Kidney (tissue), 14 donors: ENCODE results near the gene POLL. TPM values are rescaled to one million over a fixed set of nuclear protein-coding genes. Genes with fewer than 3 reads are reported as not detected.

Source experiments
- DNase-seq, 5 donors: peaks; one replicate each; pipeline ENCODE4 v3.0.0-alpha.2; 2013 to 2020
- FAIRE-seq: peaks from 2 replicates; lab custom pipeline; 2012; peaks lifted over from hg19 to GRCh38; lab: Jason Lieb, UNC
- H3K27ac ChIP-seq, 2 donors: one replicate each; pipeline ENCODE4 v1.7.0; 2013; ENCODE audit warnings: low read depth in 2 of 2, low read length in 2 of 2, inconsistent platforms in 1 of 2
- H3K27me3 ChIP-seq: one replicate; pipeline ENCODE4 v1.7.1; 2013; ENCODE audit warnings: low read length, inconsistent platforms; ENCODE audit not compliant: control insufficient read depth, insufficient read depth
- H3K36me3 ChIP-seq, 3 donors: one replicate each; pipeline versions ENCODE4 v1.7.0 to v1.7.1; 2013; ENCODE audit warnings: low read length in 3 of 3, control low read depth in 1 of 3, inconsistent platforms in 1 of 3; ENCODE audit not compliant: insufficient read depth in 3 of 3, control insufficient read depth in 2 of 3
- H3K4me1 ChIP-seq, 3 donors: one replicate each; pipeline versions ENCODE4 v1.7.0 to v1.7.1; 2013; ENCODE audit warnings: low read length in 3 of 3, inconsistent platforms in 1 of 3, low read depth in 1 of 3; ENCODE audit not compliant: control insufficient read depth in 2 of 3, insufficient read depth in 2 of 3
- H3K4me3 ChIP-seq, 3 donors: one replicate each; pipeline versions ENCODE4 v1.7.0 to v1.8.1; 2013; ENCODE audit warnings: low read length in 3 of 3, control low read depth in 1 of 3, inconsistent platforms in 1 of 3
- H3K9ac ChIP-seq, 3 donors: one replicate each; pipeline versions ENCODE4 v1.7.0 to v1.7.1; 2013; ENCODE audit warnings: low read length in 3 of 3, control low read depth in 1 of 3, inconsistent platforms in 1 of 3
- H3K9me3 ChIP-seq, 3 donors: one replicate each; pipeline versions ENCODE4 v1.7.0 to v1.7.1; 2013; ENCODE audit warnings: low read length in 3 of 3, control low read depth in 1 of 3, inconsistent platforms in 1 of 3; ENCODE audit not compliant: control insufficient read depth in 2 of 3, insufficient read depth in 1 of 3
- CTCF ChIP-seq: IDR thresholded peaks from 3 replicates; pipeline ENCODE4 v1.5.1; 2012; ENCODE audit warnings: mild to moderate bottlenecking, moderate library complexity, borderline replicate concordance; ENCODE audit not compliant: insufficient read depth; ENCODE audit errors: extremely low read depth
- intact Hi-C: fragments of 100-400 bp; cut with DNase I; formaldehyde crosslinking; loops from one replicate; pipeline ENCODE4 v1.11.1; 2022
- polyA plus RNA-seq: library from polyadenylated mRNA; stranded (reverse); fragments of 350-450 nt; fragmentation: Illumina TruSeq; extraction: RNeasy Lipid Tissue Mini Kit (QIAGEN cat#74804); gene quantifications from one replicate; pipeline ENCODE4 v1.2.3, GENCODE V29; 2014; ENCODE audit warnings: low read depth, low replicate concordance; ENCODE audit not compliant: insufficient read depth
- total RNA-seq: library from RNA; stranded (reverse); fragmentation: NEBNext Ultra II Directional; extraction: Animal tissue kit (Norgen Biotek cat#: 25700); gene quantifications from one replicate; pipeline ENCODE4 v1.2.1, GENCODE V29; 2021
- donor health status: control.
- donor health status: control.
- donor health status: control.
- donor health status: control.
- donor health status: control.
- donor health status: DM: yes; HTN: yes; CAD: no.
- donor health status: Normal renal cell carcinoma (clear cell type).

POLL gene
- total and polyA plus RNA-seq, 2 donors from 2014 or later: 27.5 to 35.2 TPM

GRCh38 chr10:101577121-101577871 is 10.8 kb downstream of the POLL start:
- no peak for TF ChIP-seq CTCF
- intact Hi-C loops: no loop called here
- H3K4me1 ChIP-seq: no peaks in the 10 kb centered on the region
- no peak overlapping the region for H3K9ac ChIP-seq
- FAIRE-seq (no peak), DNase-seq (peak in 1 of 5 donors; percentile 45)
- no peak overlapping the region for H3K4me3 ChIP-seq
- no peak overlapping the region for H3K27ac ChIP-seq
- H3K9me3 ChIP-seq: peaks cover 0 to 10% (median 5%) of the 10 kb centered on the region in 3 donors
- H3K27me3 ChIP-seq: no peaks in the 10 kb centered on the region
- H3K36me3 ChIP-seq: peaks cover 0 to 10% (median 0%) of the 10 kb centered on the region in 3 donors

GRCh38 chr10:101576211-101576863 is 11.7 kb downstream of the POLL start:
- H3K27me3 ChIP-seq: no peaks in the 10 kb centered on the region
- H3K27ac ChIP-seq: no peak overlapping the region
- no peaks in the 10 kb centered on the region for H3K4me1 ChIP-seq
- intact Hi-C loops: no loop called here
- H3K9ac ChIP-seq: no peak overlapping the region
- peaks cover 0 to 9% (median 0%) of the 10 kb centered on the region in 3 donors for H3K36me3 ChIP-seq
- H3K9me3 ChIP-seq: peaks cover 0 to 10% (median 5%) of the 10 kb centered on the region in 3 donors
- no peak for TF ChIP-seq CTCF
- FAIRE-seq: no peak
- no peak overlapping the region for H3K4me3 ChIP-seq
- no peak for DNase-seq

GRCh38 chr10:101575580-101576210 is 12.4 kb downstream of the POLL start:
- no peak for TF ChIP-seq CTCF
- no peak overlapping the region for H3K27ac ChIP-seq
- peaks cover 0 to 3% (median 0%) of the 10 kb centered on the region in 3 donors for H3K4me1 ChIP-seq
- intact Hi-C loops: no loop called here
- no peak for FAIRE-seq
- H3K9me3 ChIP-seq: peaks cover 0 to 10% (median 5%) of the 10 kb centered on the region in 3 donors
- H3K4me3 ChIP-seq: no peak overlapping the region
- H3K27me3 ChIP-seq: no peaks in the 10 kb centered on the region
- H3K36me3 ChIP-seq: peaks cover 0 to 6% (median 0%) of the 10 kb centered on the region in 3 donors
- H3K9ac ChIP-seq: no peak overlapping the region
- no peak for DNase-seq
